Measurements from ENCODE around the gene SP100. TPM values are rescaled to one million over a fixed set of nuclear protein-coding genes. Genes with fewer than 3 reads are reported as not detected.

The SP100 gene
- 19.1 and 34.5 TPM in 2 replicates for total RNA-seq

DNA sequence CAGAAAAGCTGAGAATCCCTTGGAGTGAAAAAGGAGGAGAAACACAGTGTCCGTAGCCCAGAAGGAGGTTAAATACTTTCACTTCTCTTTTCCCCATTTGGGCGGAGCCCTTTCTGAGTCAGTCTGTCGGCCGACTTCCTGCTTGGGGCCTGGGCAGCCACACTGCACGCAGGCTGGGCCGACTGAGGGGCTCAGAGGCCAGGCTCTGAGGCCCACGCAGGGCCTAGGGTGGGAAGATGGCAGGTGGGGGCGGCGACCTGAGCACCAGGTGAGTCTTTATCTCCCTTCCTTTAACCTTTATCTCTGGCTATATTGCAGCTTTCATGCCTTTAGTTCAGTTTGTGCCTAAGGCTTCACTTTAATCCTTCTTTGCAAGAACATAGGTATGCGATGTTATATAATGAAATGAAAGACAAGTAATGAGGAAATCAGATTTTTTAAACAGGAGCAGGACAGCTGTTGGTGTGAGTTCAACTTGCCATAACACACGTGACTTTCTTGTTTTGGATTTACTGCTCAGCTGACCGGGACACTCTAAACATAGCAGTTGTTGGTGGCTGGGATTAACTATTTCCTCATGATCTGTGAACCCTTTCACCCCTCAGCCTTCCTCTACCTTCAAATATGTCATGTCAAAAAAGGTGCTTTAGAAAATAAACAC is at the start of gene SP100:
Gene SP100 (plus strand): TSS at position 141 of the 661 bp plus-strand sequence. CDS start 96 bp downstream, at position 237.

Other genes with a start within 250 kb of the SP100 start
- 1.7 and 9.9 TPM in 2 replicates for gene SP110, start 196.2 kb upstream of the SP100 start, total RNA-seq
- under 0.01 and 0.36 TPM in 2 replicates for gene SP140, start 190.5 kb upstream of the SP100 start, total RNA-seq
- 2.1 and 10.3 TPM in 2 replicates for gene SP140L, start 89.0 kb upstream of the SP100 start, total RNA-seq